Activated CD8-positive, alpha-beta memory T cell treated with anti-CD3 and anti-CD28 coated beads, Interleukin-2, amount 50 U/mL, for 24 hours (primary cell): ENCODE data around the gene DOCK6.

Experiments used
- DNase-seq: peaks from one replicate; pipeline ENCODE4 v3.0.0-alpha.2; 2020; ENCODE audit errors: extremely low read depth

DOCK6 gene

GRCh38 chr19:11278670-11279069, 16.3 kb upstream of the DOCK6 start:
- DNase-seq: no peak

GRCh38 chr19:11274533-11275086, 12.3 kb upstream of the DOCK6 start:
- DNase-seq: no peak

- no peak for DNase-seq
These were observed 11.7 kb upstream of the DOCK6 start for GRCh38 chr19:11273989-11274388.

- DNase-seq: no peak
These were observed 11.0 kb upstream of the DOCK6 start for GRCh38 chr19:11273296-11273695.

- DNase-seq: no peak
These were observed 7.1 kb upstream of the DOCK6 start for GRCh38 chr19:11269408-11269807.

- DNase-seq: no peak
These were observed 6.5 kb upstream of the DOCK6 start for GRCh38 chr19:11268783-11269267.

GRCh38 chr19:11267316-11268085, 5.2 kb upstream of the DOCK6 start:
- DNase-seq: no peak

GRCh38 chr19:11265785-11266236, 3.5 kb upstream of the DOCK6 start:
- DNase-seq: no peak

GRCh38 chr19:11265177-11265784, 3.0 kb upstream of the DOCK6 start:
- DNase-seq: no peak

GRCh38 chr19:11264452-11265176, 2.3 kb upstream of the DOCK6 start:
- DNase-seq: no peak

GRCh38 chr19:11263726-11264125, 1.4 kb upstream of the DOCK6 start:
- no peak for DNase-seq

GRCh38 chr19:11261431-11261970, 823 bp downstream of the DOCK6 start:
- DNase-seq: no peak

- no peak for DNase-seq
These were observed 1.3 kb downstream of the DOCK6 start for GRCh38 chr19:11260996-11261395.

GRCh38 chr19:11257846-11258380, 4.4 kb downstream of the DOCK6 start:
- DNase-seq: no peak

GRCh38 chr19:11256189-11256588, 6.1 kb downstream of the DOCK6 start:
- no peak for DNase-seq

GRCh38 chr19:11254666-11255065, 7.7 kb downstream of the DOCK6 start:
- DNase-seq: no peak

- DNase-seq: no peak
These were observed 9.5 kb downstream of the DOCK6 start for GRCh38 chr19:11252665-11253355.

- DNase-seq: no peak
These were observed 10.5 kb downstream of the DOCK6 start for GRCh38 chr19:11251650-11252314.

GRCh38 chr19:11251217-11251616, 11.1 kb downstream of the DOCK6 start:
- DNase-seq: no peak

- DNase-seq: no peak
These were observed 13.5 kb downstream of the DOCK6 start for GRCh38 chr19:11248852-11249251.

- DNase-seq: no peak
These were observed 14.4 kb downstream of the DOCK6 start for GRCh38 chr19:11247934-11248333.
